OCI-LY7 (cell line): Measurements from ENCODE around the gene ZMIZ1. TPM values are rescaled to one million over a fixed set of nuclear protein-coding genes. Genes with fewer than 3 reads are reported as not detected.

ENCODE experiments used
- BruUV-seq: library from RNA; stranded (reverse); fragments of 400-500 nt; replicated peaks from 2 replicates; lab custom pipeline; 2021; lab: Mats Ljungman, UMichigan
- CTCF ChIA-PET: fragments of 300-600 bp; sonication (Branson Sonifier 250); formaldehyde crosslinking; loops from one replicate; lab custom pipeline; 2022; ENCODE audit warnings: antibody characterized with exemption; ENCODE audit not compliant: unreplicated experiment; lab: Charles Lee
- POLR2A ChIA-PET: fragments of 300-600 bp; sonication (Branson Sonifier 250); formaldehyde crosslinking; loops from one replicate; lab custom pipeline; 2022; ENCODE audit warnings: antibody characterized with exemption; lab: Charles Lee
- DNase-seq: peaks from one replicate; pipeline ENCODE4 v3.0.0-alpha.2; 2015; ENCODE audit warnings: low spot score
- H2AFZ ChIP-seq: fragments of 200-600 bp; sonication (generic), shearing (Covaris generic); 2 replicates; pipeline ENCODE4 v1.6.1; 2014; ENCODE audit warnings: mild to moderate bottlenecking, antibody characterized with exemption, low read length, moderate library complexity
- H3K27ac ChIP-seq: fragments of 200-600 bp; sonication (generic); 2 replicates; pipeline ENCODE4 v1.5.1; 2014; ENCODE audit warnings: mixed run types, low read depth, mild to moderate bottlenecking, moderate library complexity, low read length, inconsistent platforms; ENCODE audit not compliant: poor library complexity, severe bottlenecking
- H3K36me3 ChIP-seq: fragments of 200-600 bp; sonication (generic); 2 replicates; pipeline ENCODE4 v1.6.1; 2014; ENCODE audit warnings: mild to moderate bottlenecking, antibody characterized with exemption, low read length, moderate library complexity, mixed read lengths; ENCODE audit not compliant: insufficient read depth
- H3K4me1 ChIP-seq: fragments of 200-600 bp; sonication (generic); 2 replicates; pipeline ENCODE4 v1.5.1; 2014; ENCODE audit warnings: mild to moderate bottlenecking, low read length; ENCODE audit not compliant: insufficient read depth, poor library complexity, severe bottlenecking
- H3K4me2 ChIP-seq: fragments of 200-600 bp; sonication (generic); 2 replicates; pipeline ENCODE4 v1.6.1; 2014; ENCODE audit warnings: mild to moderate bottlenecking, low read length
- H3K4me3 ChIP-seq: fragments of 200-600 bp; sonication (generic); 2 replicates; pipeline ENCODE4 v1.5.1; 2014; ENCODE audit warnings: mild to moderate bottlenecking, low read depth, low read length; ENCODE audit not compliant: poor library complexity, severe bottlenecking
- H3K79me2 ChIP-seq: fragments of 200-600 bp; sonication (generic); 2 replicates; pipeline ENCODE4 v1.6.1; 2016; ENCODE audit warnings: low read depth, mild to moderate bottlenecking, low read length, moderate library complexity, mixed read lengths; ENCODE audit not compliant: insufficient read depth
- H3K9me2 ChIP-seq: fragments of 200-600 bp; sonication (generic); 2 replicates; pipeline ENCODE4 v1.6.1; 2016; ENCODE audit warnings: mild to moderate bottlenecking, low read length, mixed read lengths; ENCODE audit not compliant: insufficient read depth
- H3K9me3 ChIP-seq: fragments of 200-600 bp; sonication (generic); 2 replicates; pipeline ENCODE4 v1.6.1; 2014; ENCODE audit warnings: mild to moderate bottlenecking, mixed run types, low read length, mixed read lengths
- H4K20me1 ChIP-seq: fragments of 200-600 bp; sonication (generic); 2 replicates; pipeline ENCODE4 v1.6.1; 2014; ENCODE audit warnings: mild to moderate bottlenecking, antibody characterized with exemption, low read length, moderate library complexity, mixed read lengths; ENCODE audit not compliant: insufficient read depth
- EZH2phosphoT487 ChIP-seq: fragments of 200-600 bp; sonication (generic); IDR thresholded peaks from 2 replicates; pipeline ENCODE4 v1.6.1; 2018; ENCODE audit warnings: low read depth, borderline replicate concordance, mild to moderate bottlenecking, mixed run types, antibody characterized with exemption, low read length, moderate library complexity, mixed read lengths
- intact Hi-C: fragments of 100-400 bp; cut with micrococcal nuclease; formaldehyde crosslinking; loops from one replicate; pipeline ENCODE4 v1.10.0; 2022; ENCODE audit not compliant: unreplicated experiment
- total RNA-seq, 2 experiments: library from RNA; depleted of rRNA in 1 of 2; stranded (reverse); fragments of >200 nt in 1 of 2; shearing (Covaris generic) in 1 of 2; gene quantifications; 2 replicates each; pipeline ENCODE4 v1.2.3, GENCODE V29; 2014 to 2022
- TF ChIP-seq, protein P1 (sequence below): fragments of 200-600 bp; sonication (generic); conservative IDR thresholded peaks from 2 replicates; pipeline ENCODE4 v1.5.1; 2014; ENCODE audit warnings: mild to moderate bottlenecking, antibody characterized with exemption, low read length, moderate library complexity, mixed read lengths

ZMIZ1 gene
- total RNA-seq, 2 experiments from 2014 or later: 20.4 to 66.9 TPM

DNA sequence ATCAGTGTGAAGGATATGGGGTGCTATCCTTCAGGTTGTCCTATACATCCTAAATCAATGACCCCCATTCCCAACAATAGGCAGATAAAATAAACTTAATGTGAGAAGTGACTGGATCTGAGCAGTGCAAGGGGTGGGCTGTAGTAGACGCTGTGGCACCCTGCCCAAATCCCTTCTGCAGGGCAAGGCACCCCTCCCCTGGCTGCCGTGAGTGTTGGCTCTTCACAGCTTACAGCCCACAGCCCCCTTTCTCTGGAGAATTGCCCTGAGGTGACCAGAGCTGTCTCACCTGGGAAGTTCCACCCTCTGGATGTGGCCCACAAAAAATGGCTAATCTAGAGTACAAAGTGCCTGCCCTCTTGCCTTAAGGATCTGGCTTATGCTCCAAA is 252.7 kb downstream of the ZMIZ1 start:
- Histone ChIP-seq H4K20me1 (no peaks in the 10 kb centered on the region), H3K79me2 (no peaks in the 10 kb centered on the region), H3K36me3 (no peaks in the 10 kb centered on the region), H3K4me2 (no peak overlapping the region), H3K9me2 (no peaks in the 10 kb centered on the region), H2AFZ (no peak overlapping the region), H3K9me3 (no peaks in the 10 kb centered on the region), H3K27ac (no peak overlapping the region), H3K4me1 (peaks cover 28% of the 10 kb centered on the region), H3K4me3 (no peak overlapping the region)
- no TSS peak for BruUV-seq
- TF ChIP-seq, protein P1, sequence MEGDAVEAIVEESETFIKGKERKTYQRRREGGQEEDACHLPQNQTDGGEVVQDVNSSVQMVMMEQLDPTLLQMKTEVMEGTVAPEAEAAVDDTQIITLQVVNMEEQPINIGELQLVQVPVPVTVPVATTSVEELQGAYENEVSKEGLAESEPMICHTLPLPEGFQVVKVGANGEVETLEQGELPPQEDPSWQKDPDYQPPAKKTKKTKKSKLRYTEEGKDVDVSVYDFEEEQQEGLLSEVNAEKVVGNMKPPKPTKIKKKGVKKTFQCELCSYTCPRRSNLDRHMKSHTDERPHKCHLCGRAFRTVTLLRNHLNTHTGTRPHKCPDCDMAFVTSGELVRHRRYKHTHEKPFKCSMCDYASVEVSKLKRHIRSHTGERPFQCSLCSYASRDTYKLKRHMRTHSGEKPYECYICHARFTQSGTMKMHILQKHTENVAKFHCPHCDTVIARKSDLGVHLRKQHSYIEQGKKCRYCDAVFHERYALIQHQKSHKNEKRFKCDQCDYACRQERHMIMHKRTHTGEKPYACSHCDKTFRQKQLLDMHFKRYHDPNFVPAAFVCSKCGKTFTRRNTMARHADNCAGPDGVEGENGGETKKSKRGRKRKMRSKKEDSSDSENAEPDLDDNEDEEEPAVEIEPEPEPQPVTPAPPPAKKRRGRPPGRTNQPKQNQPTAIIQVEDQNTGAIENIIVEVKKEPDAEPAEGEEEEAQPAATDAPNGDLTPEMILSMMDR: no peak
- TF ChIP-seq EZH2phosphoT487: no peak
- intact Hi-C loops: no loop called here
- no peak for DNase-seq
- POLR2A ChIA-PET: no interaction called here
- CTCF ChIA-PET: interaction anchor here (0.6 kb wide), 1 partner anchor 61 kb away, joined by 3 read pairs; no protein-coding TSS in a partner anchor

DNA sequence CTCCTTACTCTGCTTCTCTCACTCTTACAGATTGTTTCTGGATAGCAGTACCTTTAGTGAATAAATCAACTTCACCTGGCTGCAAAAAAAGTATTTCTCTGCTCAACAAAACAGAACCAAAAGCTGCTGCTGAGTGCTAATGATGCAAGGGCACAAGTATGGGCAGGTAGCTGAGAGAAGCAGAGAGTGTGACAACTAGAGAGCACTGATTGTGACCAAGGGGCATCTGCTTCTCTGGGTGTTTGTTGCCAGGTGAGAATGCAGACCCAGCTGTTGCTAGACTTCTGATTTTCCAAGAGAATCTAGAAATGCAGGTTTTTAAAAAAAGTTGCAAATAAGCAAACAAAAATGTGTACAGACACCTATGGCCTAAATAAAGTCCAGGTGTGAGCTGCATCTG is 253.2 kb downstream of the ZMIZ1 start:
- no peaks in the 10 kb centered on the region for H3K9me3 ChIP-seq
- no peaks in the 10 kb centered on the region for H3K36me3 ChIP-seq
- CTCF ChIA-PET: interaction anchor here (0.6 kb wide), 1 partner anchor 61 kb away, joined by 3 read pairs; no protein-coding TSS in a partner anchor
- no peaks in the 10 kb centered on the region for H3K9me2 ChIP-seq
- no peak overlapping the region for H2AFZ ChIP-seq
- H4K20me1 ChIP-seq: no peaks in the 10 kb centered on the region
- H3K4me1 ChIP-seq: peaks cover 23% of the 10 kb centered on the region
- no peak for DNase-seq
- no peak for TF ChIP-seq EZH2phosphoT487
- TF ChIP-seq, protein P1: no peak
- no peak overlapping the region for H3K27ac ChIP-seq
- intact Hi-C loops: no loop called here
- no peak overlapping the region for H3K4me3 ChIP-seq
- POLR2A ChIA-PET: no interaction called here
- H3K4me2 ChIP-seq: no peak overlapping the region
- H3K79me2 ChIP-seq: no peaks in the 10 kb centered on the region
- BruUV-seq: no TSS peak
